GM19463 (cell line): Measurements from ENCODE around the gene DIAPH1.

Experiments
- ATAC-seq: cut with Tn5 transposase; IDR thresholded peaks from one replicate; pipeline ENCODE4 v1.9.1; 2021; ENCODE audit warnings: mild to moderate bottlenecking, moderate library complexity; ENCODE audit not compliant: unreplicated experiment

DIAPH1 gene

GRCh38 chr5:141523991-141524390 lies 94.8 kb downstream of the DIAPH1 start:
- ATAC-seq: no peak

DNA sequence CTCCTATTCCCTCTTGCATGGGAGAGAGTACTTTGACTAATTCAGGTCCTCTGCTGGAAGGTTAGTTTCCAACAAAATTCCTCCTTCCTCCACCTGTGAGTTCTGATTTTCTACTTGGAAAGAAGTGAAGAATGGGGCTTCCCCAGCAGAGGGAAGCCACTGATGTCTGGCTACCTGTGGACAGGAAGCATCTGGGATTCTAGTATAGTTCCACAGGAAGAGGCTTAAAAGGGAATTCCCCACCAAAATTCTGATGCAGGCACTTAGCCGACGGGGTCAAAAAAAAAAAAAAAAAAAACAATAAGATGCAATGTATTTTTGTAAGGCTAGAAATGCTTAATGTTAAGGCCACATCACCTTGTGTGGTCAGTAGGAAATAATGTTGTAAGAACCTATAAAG lies 96.5 kb downstream of the DIAPH1 start:
- no peak for ATAC-seq

DNA sequence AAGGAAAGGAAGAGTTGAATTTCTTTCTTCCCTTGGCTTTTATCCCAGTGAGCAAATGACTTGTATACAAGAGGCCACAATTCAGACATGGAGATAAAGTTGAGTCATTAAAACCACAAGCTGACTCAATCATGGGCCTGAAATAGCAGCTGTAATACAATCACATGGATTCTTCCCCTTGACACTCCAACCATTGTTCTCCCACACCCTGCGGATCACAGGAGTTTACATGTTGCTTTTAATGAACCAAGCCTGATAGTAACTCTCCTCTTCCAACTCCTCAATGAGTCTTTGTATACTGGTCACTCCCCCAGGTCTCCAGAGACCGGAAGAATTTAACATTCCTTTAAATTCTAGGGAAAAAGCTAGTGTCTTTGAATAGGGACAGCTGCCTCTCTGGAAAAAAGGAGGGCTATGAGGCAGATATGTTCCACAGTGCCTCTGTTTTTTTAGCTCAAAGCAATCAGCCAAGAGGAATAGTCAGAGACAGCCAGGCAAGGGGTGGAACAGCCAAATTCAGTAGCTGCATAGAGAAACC lies 97.5 kb downstream of the DIAPH1 start:
- no peak for ATAC-seq

GRCh38 chr5:141519605-141520565 lies 98.9 kb downstream of the DIAPH1 start:
- ATAC-seq: no peak

DNA sequence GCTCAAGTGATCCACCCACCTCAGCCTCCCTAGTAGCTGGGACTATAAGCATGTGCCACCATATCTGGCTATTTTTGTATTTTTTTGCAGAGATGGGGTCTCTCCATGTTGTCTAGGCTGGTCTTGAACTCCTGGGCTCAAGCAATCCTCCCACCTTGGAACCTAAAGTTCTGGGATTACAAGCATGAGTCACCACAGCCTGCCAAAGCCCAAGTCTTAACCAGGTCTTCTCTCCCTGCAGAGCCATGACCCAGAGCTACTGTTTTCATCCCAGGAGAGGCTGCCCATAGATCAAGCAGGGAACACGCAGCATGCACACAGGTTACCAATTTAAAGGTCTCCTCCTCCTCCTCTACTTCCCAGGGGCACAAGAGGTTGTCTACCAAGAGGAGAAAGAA lies 100.2 kb downstream of the DIAPH1 start:
- no peak for ATAC-seq

GRCh38 chr5:141517880-141518617 lies 100.8 kb downstream of the DIAPH1 start:
- no peak for ATAC-seq

DNA sequence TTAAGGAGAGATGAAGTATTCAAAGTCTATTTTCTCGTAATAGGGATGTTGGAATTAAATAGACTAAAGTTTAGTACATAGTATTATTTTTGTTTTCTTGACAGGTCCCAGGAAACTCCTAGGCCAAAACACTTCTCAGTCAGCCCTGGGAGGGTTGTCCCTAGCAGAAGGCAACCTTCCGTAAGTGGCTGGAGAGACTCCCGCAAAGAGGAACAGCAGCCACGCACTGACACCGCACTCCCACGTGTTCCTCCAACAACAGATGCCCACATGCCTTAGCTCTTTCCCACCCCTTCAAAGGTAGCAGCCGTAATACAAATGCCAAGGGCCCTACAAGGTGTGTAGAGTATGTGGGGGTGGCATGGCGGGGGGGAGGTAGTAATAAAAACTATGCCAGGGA lies 101.5 kb downstream of the DIAPH1 start:
- ATAC-seq: no peak

- ATAC-seq: no peak
These were observed 102.2 kb downstream of the DIAPH1 start for GRCh38 chr5:141516672-141517025.

DNA sequence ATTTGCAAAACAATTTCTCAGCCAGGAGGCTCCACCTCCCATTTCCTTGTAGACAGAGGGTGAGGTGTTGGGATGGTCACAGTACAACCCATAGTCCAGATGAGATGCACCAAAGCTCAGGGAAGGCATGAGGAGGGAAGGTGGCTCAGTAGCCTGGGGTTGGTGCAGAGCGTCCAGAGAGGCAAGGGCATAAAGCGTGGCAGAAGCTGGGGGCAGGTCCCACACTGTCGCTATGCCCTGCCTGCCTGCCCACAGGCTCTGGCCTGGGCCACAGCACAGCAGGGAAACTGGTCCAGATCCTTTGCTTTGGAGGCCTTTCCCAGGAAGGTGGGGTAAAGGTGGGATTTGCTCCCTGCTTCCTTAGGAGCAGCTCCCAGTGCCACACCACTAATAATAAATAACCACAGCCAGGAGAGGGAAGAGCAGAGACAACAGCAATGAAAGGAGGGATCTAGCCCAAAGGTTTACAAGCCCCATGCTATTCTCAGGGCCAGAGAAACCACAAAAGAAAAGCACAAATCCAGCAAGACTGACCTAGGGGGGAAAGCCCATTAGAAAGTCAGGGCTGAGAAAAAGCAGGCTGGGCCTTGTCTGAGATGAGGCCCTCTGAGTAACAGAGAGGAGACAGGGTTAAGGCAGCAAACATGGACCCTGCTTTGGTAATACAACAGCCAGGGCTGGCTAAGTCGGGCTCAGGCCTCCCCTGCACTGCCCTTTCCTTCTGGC lies 102.7 kb downstream of the DIAPH1 start:
- ATAC-seq: no peak

GRCh38 chr5:141515141-141515540 lies 103.7 kb downstream of the DIAPH1 start:
- no peak for ATAC-seq

DNA sequence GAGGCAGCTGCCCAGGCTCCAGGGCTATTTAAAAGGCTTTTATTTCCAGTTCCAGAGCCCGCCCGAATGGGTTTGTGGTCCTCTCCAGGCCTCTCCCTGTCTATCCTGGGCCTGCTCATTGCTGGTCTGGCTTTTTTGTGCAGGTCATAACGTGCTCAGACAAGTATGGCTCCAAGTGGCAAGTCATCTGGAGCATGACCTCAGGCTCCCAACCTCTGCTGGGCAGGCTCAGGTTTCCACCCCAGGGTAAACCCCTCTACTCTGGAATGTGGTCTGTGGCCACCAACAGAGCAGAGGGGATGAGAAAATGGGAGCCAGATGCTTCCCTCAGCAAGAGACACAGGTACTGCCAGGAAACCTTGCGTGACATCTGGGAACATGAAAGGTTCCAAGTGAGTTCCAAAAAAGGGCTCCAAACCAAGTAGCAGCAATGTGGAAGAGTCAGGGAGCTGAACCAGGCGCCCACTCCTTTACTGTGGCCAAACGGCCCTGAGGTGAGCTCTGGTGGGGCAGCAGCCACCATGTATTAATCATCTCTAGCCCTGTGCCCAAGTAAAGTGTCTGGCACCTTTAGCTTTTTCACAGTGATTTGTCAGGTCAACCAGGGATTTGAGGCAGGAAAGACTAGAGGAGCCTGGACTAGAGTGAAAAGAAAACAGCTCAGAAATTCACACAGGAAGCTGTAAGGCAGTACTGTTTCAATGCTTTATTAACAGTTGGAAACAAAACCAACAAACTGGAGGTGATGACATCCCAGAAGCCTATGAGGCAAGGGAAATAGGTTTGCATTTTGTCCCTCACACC lies 104.3 kb downstream of the DIAPH1 start:
- ATAC-seq: peak; percentile 9

DNA sequence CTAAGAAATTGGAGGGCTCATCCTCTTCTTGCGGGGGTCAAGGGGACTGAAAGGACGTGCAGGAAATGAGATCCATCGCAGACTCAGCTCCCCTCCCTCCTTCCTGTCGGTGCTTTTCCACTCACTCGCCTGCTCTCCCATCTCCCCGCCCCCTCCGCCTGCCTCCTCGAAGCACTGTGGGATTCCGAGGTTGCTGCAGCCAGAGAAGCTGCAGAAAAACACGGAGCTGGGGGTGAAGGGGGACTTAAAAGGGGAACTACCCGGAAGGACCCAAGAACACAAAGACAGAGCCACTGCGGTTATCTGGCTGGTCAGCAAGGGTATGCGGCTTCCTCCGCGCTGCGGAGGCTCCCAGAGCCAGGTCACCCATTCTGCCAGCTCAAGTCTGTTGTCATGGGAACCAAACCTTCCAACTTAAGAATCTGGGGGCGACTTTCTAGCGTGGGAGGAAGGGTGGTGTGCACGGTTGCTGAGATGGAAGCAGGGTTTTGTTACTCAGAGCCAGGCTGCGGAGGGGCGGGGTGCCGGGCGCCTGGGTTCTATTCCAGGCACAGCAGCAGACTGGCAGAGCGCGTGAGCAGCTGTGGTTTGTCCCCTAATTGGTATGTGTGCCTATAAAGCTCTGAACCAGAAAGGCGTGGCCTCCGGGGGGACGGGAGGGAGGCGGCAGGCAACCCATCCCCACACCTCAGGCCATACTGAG lies 105.0 kb downstream of the DIAPH1 start:
- peak; percentile 34 for ATAC-seq

GRCh38 chr5:141512911-141513626 lies 105.7 kb downstream of the DIAPH1 start:
- no peak for ATAC-seq

DNA sequence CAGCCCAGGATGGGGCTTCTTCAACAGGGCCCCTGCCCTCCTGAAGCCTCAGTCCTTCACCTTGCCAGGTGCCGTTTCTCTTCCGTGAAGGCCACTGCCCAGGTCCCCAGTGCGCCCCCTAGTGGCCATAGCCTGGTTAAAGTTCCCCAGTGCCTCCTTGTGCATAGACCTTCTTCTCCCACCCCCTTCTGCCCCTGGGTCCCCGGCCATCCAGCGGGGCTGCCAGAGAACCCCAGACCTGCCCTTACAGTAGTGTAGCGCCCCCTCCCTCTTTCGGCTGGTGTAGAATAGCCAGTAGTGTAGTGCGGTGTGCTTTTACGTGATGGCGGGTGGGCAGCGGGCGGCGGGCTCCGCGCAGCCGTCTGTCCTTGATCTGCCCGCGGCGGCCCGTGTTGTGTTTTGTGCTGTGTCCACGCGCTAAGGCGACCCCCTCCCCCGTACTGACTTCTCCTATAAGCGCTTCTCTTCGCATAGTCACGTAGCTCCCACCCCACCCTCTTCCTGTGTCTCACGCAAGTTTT lies 106.3 kb downstream of the DIAPH1 start:
- no peak for ATAC-seq

GRCh38 chr5:141511771-141512325 lies 107.0 kb downstream of the DIAPH1 start:
- ATAC-seq: no peak

GRCh38 chr5:141510850-141511601 lies 107.8 kb downstream of the DIAPH1 start:
- ATAC-seq: peak; percentile 27

- ATAC-seq: no peak
These were observed 108.6 kb downstream of the DIAPH1 start for GRCh38 chr5:141510160-141510559.
